Measurements from ENCODE around the gene DNALI1. TPM values are rescaled to one million over a fixed set of nuclear protein-coding genes. Genes with fewer than 3 reads are reported as not detected.
A peak's percentile ranks its signal among the peaks of the same experiment; 100 is the strongest.
"Not testable (repeated sequence)": the region's sequence is repeated elsewhere in the genome, so short reads cannot be mapped to it uniquely, and the experiment has no call there.

DNALI1 gene
- total and polyA plus RNA-seq, 2 donors (not counting 3 experiments of a cell fraction or from before 2014, with no cell fraction given), result 5.2 to 8.1 TPM

DNA sequence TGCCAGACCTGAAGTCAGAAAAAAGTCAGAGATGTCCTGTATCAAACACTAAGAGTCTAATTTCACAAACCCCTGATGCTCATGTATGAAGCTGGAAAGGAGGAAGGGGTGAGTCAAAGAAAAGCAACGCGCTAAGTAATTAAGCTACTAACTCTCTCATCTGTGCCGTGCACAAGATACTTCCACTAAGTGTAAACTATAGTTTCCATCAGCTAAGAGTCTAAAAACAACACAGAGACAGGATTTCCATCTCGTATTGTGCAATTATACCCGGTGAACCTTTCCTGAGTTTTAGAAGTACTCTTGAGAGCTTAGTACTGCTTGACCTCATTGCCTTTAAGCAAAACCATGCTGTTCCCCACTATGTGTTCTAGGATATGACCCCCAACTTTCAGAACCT lies 19.0 kb downstream of the DNALI1 start:
- Histone ChIP-seq H3K9ac (replicated peaks; ENCODE audit: extremely low read depth, insufficient read depth, low read length) (peak overlapping the region; percentile 48), H4K20me1 (replicated peaks; ENCODE audit: control insufficient read depth, extremely low read depth, insufficient read depth, low read length) (no peaks in the 10 kb centered on the region), H3K4me3 (replicated peaks in 1 of 3; ENCODE audit: insufficient read depth in 1 of 3, low read depth in 1 of 3, low read length in 3 of 3) (no peak overlapping the region), H3K9me3 (replicated peaks; ENCODE audit: control insufficient read depth, insufficient read depth, low read length) (no peaks in the 10 kb centered on the region), H3K79me2 (ENCODE audit: control insufficient read depth, insufficient read depth, low read length) (no peaks in the 10 kb centered on the region), H2AFZ (ENCODE audit: low read depth, low read length) (no peak overlapping the region), H3K9me1 (replicated peaks; ENCODE audit: control insufficient read depth, extremely low read depth, insufficient read depth, low read length) (no peaks in the 10 kb centered on the region), H3K4me2 (ENCODE audit: insufficient read depth, low read length) (peak overlapping the region; percentile 14), H3K27me3 (ENCODE audit: control insufficient read depth in 2 of 2, insufficient read depth in 2 of 2, low read length in 2 of 2) (no peaks in the 10 kb centered on the region), H3K27ac (ENCODE audit: insufficient read depth, low read depth, low read length) (peak overlapping the region; percentile 72), H3K4me1 (ENCODE audit: control insufficient read depth, extremely low read depth, insufficient read depth, low read length) (peaks cover 36% of the 10 kb centered on the region), H3K36me3 (ENCODE audit: control insufficient read depth in 2 of 2, extremely low read depth in 1 of 2, insufficient read depth in 2 of 2, low read length in 2 of 2) (peaks cover 15 to 24% of the 10 kb centered on the region in 2 experiments)
- BruUV-seq (replicated peaks), result no TSS peak
- ChIA-PET CTCF (interaction anchor here (0.6 to 1.6 kb wide), 13 partner anchors 13 to 1141 kb away, joined by 3 to 6 read pairs (median 4); partner anchors contain the start of genes CDCA8, DNALI1, MEAF6 and SNIP1), POLR2A (interaction anchor here (0.6 kb wide), 1 partner anchor 1460 kb away, joined by 4 read pairs; no protein-coding TSS in a partner anchor)
- FAIRE-seq (no peak), DNase-seq (ENCODE audit: low read depth, low spot score) (peak; percentile 68)
- intact Hi-C loops (cut with micrococcal nuclease) (loop anchor here (1.0 to 10.0 kb wide), 6 partner anchors 13 to 439 kb away; partner anchors contain the start of genes GNL2, MEAF6 and UTP11), dilution Hi-C loops (cut with MboI; ENCODE audit: extremely low pct_ligation_motif_present, low sequenced_read_pairs) (no loop called here)
- TF ChIP-seq, protein P1, sequence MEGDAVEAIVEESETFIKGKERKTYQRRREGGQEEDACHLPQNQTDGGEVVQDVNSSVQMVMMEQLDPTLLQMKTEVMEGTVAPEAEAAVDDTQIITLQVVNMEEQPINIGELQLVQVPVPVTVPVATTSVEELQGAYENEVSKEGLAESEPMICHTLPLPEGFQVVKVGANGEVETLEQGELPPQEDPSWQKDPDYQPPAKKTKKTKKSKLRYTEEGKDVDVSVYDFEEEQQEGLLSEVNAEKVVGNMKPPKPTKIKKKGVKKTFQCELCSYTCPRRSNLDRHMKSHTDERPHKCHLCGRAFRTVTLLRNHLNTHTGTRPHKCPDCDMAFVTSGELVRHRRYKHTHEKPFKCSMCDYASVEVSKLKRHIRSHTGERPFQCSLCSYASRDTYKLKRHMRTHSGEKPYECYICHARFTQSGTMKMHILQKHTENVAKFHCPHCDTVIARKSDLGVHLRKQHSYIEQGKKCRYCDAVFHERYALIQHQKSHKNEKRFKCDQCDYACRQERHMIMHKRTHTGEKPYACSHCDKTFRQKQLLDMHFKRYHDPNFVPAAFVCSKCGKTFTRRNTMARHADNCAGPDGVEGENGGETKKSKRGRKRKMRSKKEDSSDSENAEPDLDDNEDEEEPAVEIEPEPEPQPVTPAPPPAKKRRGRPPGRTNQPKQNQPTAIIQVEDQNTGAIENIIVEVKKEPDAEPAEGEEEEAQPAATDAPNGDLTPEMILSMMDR (IDR thresholded peaks at IDR 0.05; ENCODE audit: extremely low read depth in 1 of 2, insufficient read depth in 1 of 2, low read depth in 1 of 2, low read length in 2 of 2), result no peak
- TF ChIP-seq POLR2A (IDR thresholded peaks at IDR 0.05; ENCODE audit: low read depth, low read length), result no peak
- no peak for TF ChIP-seq GATA2 (IDR thresholded peaks at IDR 0.05; ENCODE audit: insufficient read depth, insufficient read length, low read depth, low read length)
- no peak for TF ChIP-seq JUN (IDR thresholded peaks at IDR 0.05; ENCODE audit: borderline replicate concordance, insufficient read depth, insufficient read length, low read depth)
- TF ChIP-seq, protein P2, sequence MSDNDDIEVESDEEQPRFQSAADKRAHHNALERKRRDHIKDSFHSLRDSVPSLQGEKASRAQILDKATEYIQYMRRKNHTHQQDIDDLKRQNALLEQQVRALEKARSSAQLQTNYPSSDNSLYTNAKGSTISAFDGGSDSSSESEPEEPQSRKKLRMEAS (IDR thresholded peaks at IDR 0.05; ENCODE audit: insufficient read depth, insufficient read length), result no peak
- no peak for TF ChIP-seq MYC (IDR thresholded peaks at IDR 0.05; ENCODE audit: low read depth, low read length)
- no peak for TF ChIP-seq POLR2AphosphoS5 (IDR thresholded peaks at IDR 0.05; ENCODE audit: insufficient read depth, low read depth, low read length)
- TF ChIP-seq EZH2 (IDR thresholded peaks at IDR 0.05; ENCODE audit: borderline replicate concordance, low read depth, low read length, severe bottlenecking), result no peak
- no peak for TF ChIP-seq FOS (IDR thresholded peaks at IDR 0.05; ENCODE audit: borderline replicate concordance, insufficient read depth, low read length)

DNA sequence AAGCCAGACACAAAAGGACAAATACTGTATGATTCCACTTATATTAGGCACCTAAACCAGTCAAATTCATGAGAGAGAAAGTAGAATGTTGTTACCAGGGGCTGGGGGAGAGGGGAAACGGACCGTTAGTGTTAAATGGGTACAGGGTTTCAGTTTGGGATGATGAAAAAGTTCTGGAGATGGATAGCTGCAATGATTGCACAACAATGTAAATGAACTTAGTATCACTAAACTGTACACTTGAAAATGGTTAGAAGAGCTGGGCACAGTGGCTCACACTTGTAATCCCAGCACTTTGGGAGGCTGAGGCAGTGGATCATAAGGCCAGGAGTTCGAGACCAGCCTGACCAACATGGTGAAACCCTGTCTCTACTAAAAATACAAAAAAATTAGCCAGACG lies 27.8 kb downstream of the DNALI1 start:
- peaks cover 16 to 31% of the 10 kb centered on the region in 2 experiments for H3K36me3 ChIP-seq (ENCODE audit: control insufficient read depth in 2 of 2, extremely low read depth in 1 of 2, insufficient read depth in 2 of 2, low read length in 2 of 2)
- H3K4me3 ChIP-seq (replicated peaks in 1 of 3; ENCODE audit: insufficient read depth in 1 of 3, low read depth in 1 of 3, low read length in 3 of 3); DNase-seq (ENCODE audit: low read depth, low spot score); H3K27me3 ChIP-seq (ENCODE audit: control insufficient read depth in 2 of 2, insufficient read depth in 2 of 2, low read length in 2 of 2); H3K27ac ChIP-seq (ENCODE audit: insufficient read depth, low read depth, low read length); H3K9me1 ChIP-seq (replicated peaks; ENCODE audit: control insufficient read depth, extremely low read depth, insufficient read depth, low read length); dilution Hi-C loops (cut with MboI; ENCODE audit: extremely low pct_ligation_motif_present, low sequenced_read_pairs); H3K4me1 ChIP-seq (ENCODE audit: control insufficient read depth, extremely low read depth, insufficient read depth, low read length); intact Hi-C loops (cut with micrococcal nuclease); H3K4me2 ChIP-seq (ENCODE audit: insufficient read depth, low read length); BruUV-seq (replicated peaks); POLR2A ChIA-PET; H3K9ac ChIP-seq (replicated peaks; ENCODE audit: extremely low read depth, insufficient read depth, low read length); H3K9me3 ChIP-seq (replicated peaks; ENCODE audit: control insufficient read depth, insufficient read depth, low read length); H4K20me1 ChIP-seq (replicated peaks; ENCODE audit: control insufficient read depth, extremely low read depth, insufficient read depth, low read length); CTCF ChIA-PET; H2AFZ ChIP-seq (ENCODE audit: low read depth, low read length); FAIRE-seq: not testable (repeated sequence)
- H3K79me2 ChIP-seq (ENCODE audit: control insufficient read depth, insufficient read depth, low read length), result peaks cover 11% of the 10 kb centered on the region
